Esophagus muscularis mucosa (tissue), 4 donors: Measurements from ENCODE around the gene HOXC5. TPM values are rescaled to one million over a fixed set of nuclear protein-coding genes. Genes with fewer than 3 reads are reported as not detected.
A peak's percentile ranks its signal among the peaks of the same experiment; 100 is the strongest.

Experiments used
- DNase-seq: peaks from one replicate; pipeline ENCODE4 v3.0.0-alpha.2; 2017; ENCODE audit errors: extremely low spot score
- H3K27ac ChIP-seq, 4 donors: fragments of 200-600 bp; sonication (generic); replicated peaks in 1 of 4; 1 replicate in 3 of 4; 2 replicates in 1 of 4; pipeline ENCODE4 v1.5.1; 2016 to 2019; ENCODE audit warnings: mild to moderate bottlenecking in 1 of 4
- H3K27me3 ChIP-seq, 4 donors: fragments of 200-600 bp; sonication (generic); one replicate each; pipeline versions ENCODE4 v1.5.1 to v1.6.0; 2016 to 2019
- H3K36me3 ChIP-seq, 4 donors: fragments of 200-600 bp; sonication (generic); one replicate each; pipeline ENCODE4 v1.5.1; 2016 to 2019
- H3K4me1 ChIP-seq, 4 donors: fragments of 200-600 bp; sonication (generic); one replicate each; pipeline ENCODE4 v1.5.1; 2016 to 2019
- H3K4me3 ChIP-seq, 4 donors: fragments of 200-600 bp; sonication (generic); 1 replicate in 2 of 4; 2 replicates in 2 of 4; pipeline ENCODE4 v1.5.1; 2016 to 2019; ENCODE audit warnings: mild to moderate bottlenecking in 4 of 4, moderate library complexity in 1 of 4
- H3K9me3 ChIP-seq, 4 donors: fragments of 200-600 bp; sonication (generic); 1 replicate in 3 of 4; 2 replicates in 1 of 4; pipeline ENCODE4 v1.5.1; 2016 to 2019
- EP300 ChIP-seq: sonication (generic); formaldehyde crosslinking; IDR thresholded peaks from one replicate; pipeline ENCODE4 v1.6.1; 2017; ENCODE audit warnings: antibody characterized with exemption
- POLR2A ChIP-seq: fragments of 450-650 bp; IDR thresholded peaks from one replicate; pipeline ENCODE4 v1.6.1; 2017; ENCODE audit warnings: antibody characterized with exemption, moderate library complexity, mild to moderate bottlenecking, low read depth
- POLR2AphosphoS5 ChIP-seq, 2 donors: sonication (generic); formaldehyde crosslinking; IDR thresholded peaks; one replicate each; pipeline ENCODE4 v1.6.1; 2017; ENCODE audit warnings: antibody characterized with exemption in 2 of 2
- WGBS: methylation state at CpG from one replicate; pipeline ENCODE4 v1.1.5; 2018; 5-methylcytosine and 5-hydroxymethylcytosine counted together
- intact Hi-C: fragments of 100-400 bp; cut with DNase I; formaldehyde crosslinking; loops from one replicate; pipeline ENCODE4 v1.15.1; 2023
- total RNA-seq, 4 donors: library from RNA; depleted of rRNA; stranded (reverse); fragments of >200 nt; gene quantifications; one replicate each; pipeline versions ENCODE4 v1.1.0 to v1.2.1, GENCODE V29; 2016
- TF ChIP-seq, protein P1 (sequence below), 3 experiments: fragments of 200-600 bp in 2 of 3; fragments of 450-650 bp in 1 of 3; sonication (generic) in 2 of 3; IDR thresholded peaks; one replicate each; pipeline ENCODE4 v1.5.1; 2017 to 2019; ENCODE audit warnings: antibody characterized with exemption in 3 of 3, mild to moderate bottlenecking in 2 of 3, moderate library complexity in 1 of 3

HOXC5 gene
- total RNA-seq, 4 donors from 2014 or later = 0.83 to 2.0 TPM; not detected in 2

DNA sequence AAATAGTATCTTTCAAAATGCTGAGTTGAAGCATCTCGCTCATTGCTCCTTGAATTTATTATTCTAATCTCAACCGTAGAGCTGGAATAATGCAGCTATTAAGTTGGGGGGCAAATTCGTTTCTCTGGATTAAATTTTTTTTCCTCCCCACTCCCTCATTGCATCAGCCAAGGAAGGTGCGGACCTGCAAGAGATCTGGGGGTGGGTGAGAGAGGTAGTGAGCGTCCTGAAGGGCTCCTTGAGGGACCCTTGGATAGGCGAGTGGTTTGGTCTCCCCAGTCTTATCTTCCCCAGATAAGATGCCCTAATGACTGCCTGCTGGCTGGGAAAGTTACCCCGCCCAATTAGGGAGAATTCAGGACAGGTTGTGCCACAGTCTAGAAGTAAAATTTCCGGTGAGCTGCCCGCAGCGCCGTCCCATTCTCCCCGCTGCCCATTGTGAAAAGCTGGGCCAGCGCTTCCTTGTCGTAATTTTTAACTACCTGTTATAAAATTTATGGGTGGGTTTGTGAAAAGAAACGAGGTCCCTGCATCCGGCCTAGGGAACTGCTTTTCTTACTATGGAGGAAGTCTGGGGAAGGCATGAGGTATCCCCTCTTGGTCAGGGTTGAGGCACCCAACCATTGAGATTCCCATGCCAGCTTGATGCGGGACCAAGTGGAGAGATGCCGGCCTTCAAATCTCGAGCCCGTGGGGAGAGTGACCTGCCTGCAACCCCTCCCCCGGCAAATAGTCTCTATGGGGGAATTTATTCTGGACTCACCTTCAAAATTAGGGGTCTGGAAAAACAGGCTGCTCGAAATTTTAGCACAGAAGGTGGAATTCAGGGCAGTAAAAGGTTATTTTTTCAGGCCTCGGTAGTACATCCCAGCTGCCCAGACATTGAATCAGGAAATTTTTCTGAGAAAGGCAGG, 17.6 kb upstream of the HOXC5 start:
- intact Hi-C loops = loop anchor here (10.0 kb wide), 1 partner anchor 350 kb away; the partner anchor contains the start of gene GPR84
- WGBS = 17% methylated on average over 22 of the region's 23 CpGs
- no peaks in the 10 kb centered on the region for H3K9me3 ChIP-seq
- H3K27ac ChIP-seq = no peak overlapping the region
- peaks cover 22 to 74% (median 50%) of the 10 kb centered on the region in 4 donors for H3K4me1 ChIP-seq
- TF ChIP-seq, protein P1, sequence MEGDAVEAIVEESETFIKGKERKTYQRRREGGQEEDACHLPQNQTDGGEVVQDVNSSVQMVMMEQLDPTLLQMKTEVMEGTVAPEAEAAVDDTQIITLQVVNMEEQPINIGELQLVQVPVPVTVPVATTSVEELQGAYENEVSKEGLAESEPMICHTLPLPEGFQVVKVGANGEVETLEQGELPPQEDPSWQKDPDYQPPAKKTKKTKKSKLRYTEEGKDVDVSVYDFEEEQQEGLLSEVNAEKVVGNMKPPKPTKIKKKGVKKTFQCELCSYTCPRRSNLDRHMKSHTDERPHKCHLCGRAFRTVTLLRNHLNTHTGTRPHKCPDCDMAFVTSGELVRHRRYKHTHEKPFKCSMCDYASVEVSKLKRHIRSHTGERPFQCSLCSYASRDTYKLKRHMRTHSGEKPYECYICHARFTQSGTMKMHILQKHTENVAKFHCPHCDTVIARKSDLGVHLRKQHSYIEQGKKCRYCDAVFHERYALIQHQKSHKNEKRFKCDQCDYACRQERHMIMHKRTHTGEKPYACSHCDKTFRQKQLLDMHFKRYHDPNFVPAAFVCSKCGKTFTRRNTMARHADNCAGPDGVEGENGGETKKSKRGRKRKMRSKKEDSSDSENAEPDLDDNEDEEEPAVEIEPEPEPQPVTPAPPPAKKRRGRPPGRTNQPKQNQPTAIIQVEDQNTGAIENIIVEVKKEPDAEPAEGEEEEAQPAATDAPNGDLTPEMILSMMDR (IDR thresholded peaks at IDR 0.05) = no peak
- peak in 1 of 2 donors; percentile 29 for TF ChIP-seq POLR2AphosphoS5 (IDR thresholded peaks at IDR 0.05)
- H3K27me3 ChIP-seq = peaks cover 0 to 100% (median 74%) of the 10 kb centered on the region in 4 donors
- no peaks in the 10 kb centered on the region for H3K36me3 ChIP-seq
- DNase-seq = no peak
- no peak overlapping the region for H3K4me3 ChIP-seq

DNA sequence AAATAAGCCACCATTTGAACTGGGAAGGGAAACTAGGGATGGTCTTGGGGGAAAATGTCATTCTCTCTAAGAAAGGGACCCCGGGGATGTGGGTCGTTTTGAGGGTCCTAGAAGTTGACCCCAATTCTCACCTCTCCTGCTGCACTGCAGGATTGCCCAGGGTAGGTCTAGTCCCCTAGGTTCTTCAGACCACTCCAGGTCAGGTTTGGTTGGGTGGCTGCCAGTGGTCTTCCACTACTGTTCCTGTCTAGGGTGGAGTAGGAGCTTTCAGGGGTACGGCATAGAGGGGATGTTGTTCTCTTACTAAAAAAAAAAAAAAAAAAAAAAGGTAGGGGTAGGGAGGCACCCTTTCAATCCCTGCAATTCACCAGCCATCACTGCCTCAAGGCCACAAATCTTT, 16.8 kb upstream of the HOXC5 start:
- Histone ChIP-seq H3K27me3 (peaks cover 0 to 100% (median 66%) of the 10 kb centered on the region in 4 donors), H3K27ac (no peak overlapping the region), H3K36me3 (no peaks in the 10 kb centered on the region), H3K9me3 (no peaks in the 10 kb centered on the region), H3K4me3 (no peak overlapping the region), H3K4me1 (peaks cover 22 to 66% (median 49%) of the 10 kb centered on the region in 4 donors)
- intact Hi-C loops = loop anchor here (10.0 kb wide), 1 partner anchor 349 kb away; the partner anchor contains the start of gene GPR84
- WGBS = 17% methylated on average over 3 of the region's 3 CpGs
- DNase-seq = no peak
- no peak for TF ChIP-seq POLR2A
- TF ChIP-seq, protein P1 (IDR thresholded peaks at IDR 0.05) = no peak
- TF ChIP-seq EP300 = no peak
- no peak for TF ChIP-seq POLR2AphosphoS5 (IDR thresholded peaks at IDR 0.05)

GRCh38 chr12:54016478-54016964, 16.3 kb upstream of the HOXC5 start:
- TF ChIP-seq POLR2A = no peak
- H3K27ac ChIP-seq = no peak overlapping the region
- H3K27me3 ChIP-seq = peaks cover 0 to 100% (median 61%) of the 10 kb centered on the region in 4 donors
- intact Hi-C loops = loop anchor here (10.0 kb wide), 1 partner anchor 348 kb away; the partner anchor contains the start of gene GPR84
- no peaks in the 10 kb centered on the region for H3K9me3 ChIP-seq
- no peak for DNase-seq
- 6% methylated on average over 25 of the region's 25 CpGs for WGBS
- no peaks in the 10 kb centered on the region for H3K36me3 ChIP-seq
- H3K4me3 ChIP-seq = peak overlapping the region; percentile 30 to 56 (median 49)
- H3K4me1 ChIP-seq = peaks cover 22 to 61% (median 44%) of the 10 kb centered on the region in 4 donors

GRCh38 chr12:54017027-54017788, 15.6 kb upstream of the HOXC5 start:
- Histone ChIP-seq H3K27ac (peak overlapping the region in 3 of 4 donors; percentile 22 to 61 (median 36)), H3K27me3 (peaks cover 0 to 100% (median 59%) of the 10 kb centered on the region in 4 donors), H3K36me3 (no peaks in the 10 kb centered on the region), H3K4me1 (peaks cover 22 to 57% (median 44%) of the 10 kb centered on the region in 4 donors), H3K4me3 (peak overlapping the region; percentile 48 to 62 (median 53)), H3K9me3 (no peaks in the 10 kb centered on the region)
- DNase-seq = no peak
- intact Hi-C loops = loop anchor here (10.0 kb wide), 1 partner anchor 348 kb away; the partner anchor contains the start of gene GPR84
- 4% methylated on average over 24 of the region's 24 CpGs for whole genome bisulfite sequencing
- TF ChIP-seq EP300 (no peak), POLR2A (no peak), POLR2AphosphoS5 (IDR thresholded peaks at IDR 0.05) (no peak)
- TF ChIP-seq, protein P1 (IDR thresholded peaks at IDR 0.05) = no peak
